Testis (tissue), 2 donors: Measurements from ENCODE around the gene GABBR2.

ENCODE experiments used
- CTCF ChIP-seq, 3 experiments: fragments of 450-650 bp in 2 of 3; fragments of 200-600 bp in 1 of 3; sonication (generic) in 1 of 3; IDR thresholded peaks; one replicate each; pipeline ENCODE4 v1.5.1; 2016 to 2019; ENCODE audit warnings: antibody characterized with exemption in 3 of 3, mild to moderate bottlenecking in 2 of 3, moderate library complexity in 1 of 3
- POLR2A ChIP-seq: fragments of 450-650 bp; IDR thresholded peaks from one replicate; pipeline ENCODE4 v1.6.1; 2017; ENCODE audit warnings: antibody characterized with exemption, mild to moderate bottlenecking, moderate library complexity

GRCh38 chr9:98619788-98620187 is 88.9 kb downstream of the GABBR2 start:
- TF ChIP-seq CTCF (IDR thresholded peaks at IDR 0.05) = no peak
- TF ChIP-seq POLR2A = no peak
